Osteoblast (primary cell): ENCODE measurements around the gene CCDC6. TPM values are rescaled to one million over a fixed set of nuclear protein-coding genes. Genes with fewer than 3 reads are reported as not detected.
A peak's percentile ranks its signal among the peaks of the same experiment; 100 is the strongest.

Experiments used
- DNase-seq: peaks from one replicate; pipeline ENCODE4 v3.0.0; 2011; ENCODE audit warnings: low spot score, mixed read lengths; ENCODE audit not compliant: insufficient read length; ENCODE audit errors: missing footprints
- H2AFZ ChIP-seq: 2 replicates; pipeline ENCODE4 v1.6.0; 2011; ENCODE audit warnings: mild to moderate bottlenecking, low read length
- H3K27ac ChIP-seq: 2 replicates; pipeline ENCODE4 v1.5.1; 2011; ENCODE audit warnings: mild to moderate bottlenecking, low read depth, low read length, moderate library complexity
- H3K27me3 ChIP-seq: 2 replicates; pipeline ENCODE4 v1.6.0; 2012; ENCODE audit warnings: mild to moderate bottlenecking, control low read depth, inconsistent platforms, low read length, moderate library complexity; ENCODE audit not compliant: insufficient read depth
- H3K36me3 ChIP-seq: 2 replicates; pipeline ENCODE4 v1.5.1; 2011; ENCODE audit warnings: mild to moderate bottlenecking, low read length, control low read depth, moderate library complexity; ENCODE audit not compliant: insufficient read depth
- H3K4me1 ChIP-seq: 2 replicates; pipeline ENCODE4 v1.5.1; 2011; ENCODE audit warnings: mild to moderate bottlenecking, low read length, control low read depth, moderate library complexity; ENCODE audit not compliant: insufficient read depth
- H3K4me2 ChIP-seq: 2 replicates; pipeline ENCODE4 v1.6.0; 2011; ENCODE audit warnings: mild to moderate bottlenecking, low read length; ENCODE audit not compliant: insufficient read depth
- H3K4me3 ChIP-seq: fragments of 200-600 bp; sonication (generic); 3 replicates; pipeline ENCODE4 v1.5.1; 2012; ENCODE audit warnings: mild to moderate bottlenecking, low read length, inconsistent platforms; ENCODE audit not compliant: insufficient read depth
- H3K79me2 ChIP-seq: 2 replicates; pipeline ENCODE4 v1.6.0; 2012; ENCODE audit warnings: mild to moderate bottlenecking, low read length, control low read depth, inconsistent platforms; ENCODE audit not compliant: insufficient read depth
- H3K9me3 ChIP-seq: 2 replicates; pipeline ENCODE4 v1.5.1; 2011; ENCODE audit warnings: low read depth, low read length, control low read depth
- H4K20me1 ChIP-seq: 2 replicates; pipeline ENCODE4 v1.6.0; 2012; ENCODE audit warnings: mild to moderate bottlenecking, low read length, control low read depth; ENCODE audit not compliant: insufficient read depth
- CTCF ChIP-seq: IDR thresholded peaks from 2 replicates; pipeline ENCODE4 v1.5.1; 2011; ENCODE audit warnings: mild to moderate bottlenecking, low read depth, low read length, moderate library complexity; ENCODE audit errors: extremely low read depth
- total RNA-seq: library from RNA; depleted of rRNA; stranded (reverse); fragments of >200 nt; gene quantifications from 2 replicates; pipeline ENCODE4 v1.2.3, GENCODE V29; 2012

The CCDC6 gene
- total RNA-seq, 1 donor, result 51.8 TPM

GRCh38 chr10:59804220-59804619 lies 102.1 kb downstream of the CCDC6 start:
- Histone ChIP-seq H3K4me2 (no peak overlapping the region), H4K20me1 (peaks cover 11% of the 10 kb centered on the region), H3K4me1 (no peaks in the 10 kb centered on the region), H3K27ac (no peak overlapping the region), H3K9me3 (no peaks in the 10 kb centered on the region), H3K27me3 (no peaks in the 10 kb centered on the region), H3K79me2 (no peaks in the 10 kb centered on the region), H3K36me3 (peaks cover 41% of the 10 kb centered on the region), H3K4me3 (no peak overlapping the region), H2AFZ (no peak overlapping the region)
- no peak for TF ChIP-seq CTCF
- DNase-seq, result no peak

- no peaks in the 10 kb centered on the region for H3K4me1 ChIP-seq
- H3K27me3 ChIP-seq, result no peaks in the 10 kb centered on the region
- H3K36me3 ChIP-seq, result peaks cover 41% of the 10 kb centered on the region
- no peak overlapping the region for H3K4me2 ChIP-seq
- no peaks in the 10 kb centered on the region for H3K79me2 ChIP-seq
- no peak for DNase-seq
- H4K20me1 ChIP-seq, result peaks cover 11% of the 10 kb centered on the region
- H2AFZ ChIP-seq, result no peak overlapping the region
- no peaks in the 10 kb centered on the region for H3K9me3 ChIP-seq
- no peak for TF ChIP-seq CTCF
- no peak overlapping the region for H3K27ac ChIP-seq
- H3K4me3 ChIP-seq, result no peak overlapping the region
Measured at GRCh38 chr10:59803714-59804113, 102.6 kb downstream of the CCDC6 start.

- Histone ChIP-seq H3K4me2 (no peak overlapping the region), H3K27me3 (no peaks in the 10 kb centered on the region), H3K79me2 (no peaks in the 10 kb centered on the region), H3K4me3 (no peak overlapping the region), H3K9me3 (no peaks in the 10 kb centered on the region), H4K20me1 (peaks cover 11% of the 10 kb centered on the region), H2AFZ (no peak overlapping the region), H3K36me3 (peaks cover 35% of the 10 kb centered on the region), H3K4me1 (no peaks in the 10 kb centered on the region), H3K27ac (no peak overlapping the region)
- DNase-seq, result no peak
- TF ChIP-seq CTCF, result no peak
Measured at GRCh38 chr10:59801171-59801570, 105.2 kb downstream of the CCDC6 start.

- H3K27me3 ChIP-seq, result no peaks in the 10 kb centered on the region
- H4K20me1 ChIP-seq, result peaks cover 5% of the 10 kb centered on the region
- H2AFZ ChIP-seq, result no peak overlapping the region
- no peak overlapping the region for H3K4me3 ChIP-seq
- no peak overlapping the region for H3K4me2 ChIP-seq
- peak; percentile 14 for DNase-seq
- no peak overlapping the region for H3K27ac ChIP-seq
- no peaks in the 10 kb centered on the region for H3K79me2 ChIP-seq
- peaks cover 17% of the 10 kb centered on the region for H3K36me3 ChIP-seq
- TF ChIP-seq CTCF, result no peak
- no peaks in the 10 kb centered on the region for H3K4me1 ChIP-seq
- no peaks in the 10 kb centered on the region for H3K9me3 ChIP-seq
Measured at GRCh38 chr10:59799421-59799820, 106.9 kb downstream of the CCDC6 start.
